ENCODE results near the gene CST9.

CST9 gene

GRCh38 chr20:23554401-23554800 is 51.3 kb downstream of the CST9 start:
- no peaks in the 10 kb centered on the region for H3K4me1 ChIP-seq (ENCODE audit: control insufficient read depth in 5 of 5, insufficient read depth in 5 of 5, low read length in 5 of 5)

More at GRCh38 chr20:23554401-23554800, 51.3 kb downstream of the CST9 start:
- Histone ChIP-seq H3K9ac (ENCODE audit: low read length in 5 of 5) (no peak overlapping the region), H3K4me3 (ENCODE audit: low read depth in 1 of 5, low read length in 5 of 5) (no peak overlapping the region), H3K27me3 (ENCODE audit: control insufficient read depth in 5 of 5, insufficient read depth in 4 of 5, low read length in 5 of 5) (peaks cover 0 to 5% (median 0%) of the 10 kb centered on the region in 5 donors), H3K36me3 (ENCODE audit: control insufficient read depth in 5 of 5, insufficient read depth in 5 of 5, low read length in 5 of 5) (no peaks in the 10 kb centered on the region), H3K27ac (ENCODE audit: low read depth, low read length) (no peak overlapping the region), H3K9me3 (ENCODE audit: control insufficient read depth in 5 of 5, low read length in 5 of 5) (peaks cover 0 to 14% (median 4%) of the 10 kb centered on the region in 5 donors)

Measured in subcutaneous abdominal adipose tissue (tissue), 5 donors.